DMS114 treated with DMSO at 0.1 percent for 48 hours (cell line): ENCODE results near the gene GSAP.

Source experiments
- DNase-seq: peaks from one replicate; lab custom pipeline; 2025; ENCODE audit not compliant: unreplicated experiment; lab: John Stamatoyannopoulos, UW

Gene GSAP

GRCh38 chr7:77329466-77330168 is 86.5 kb downstream of the GSAP start:
- no peak for DNase-seq

- no peak for DNase-seq
Observed at GRCh38 chr7:77328669-77329068, 87.5 kb downstream of the GSAP start.

- DNase-seq: no peak
Observed at GRCh38 chr7:77327932-77328628, 88.1 kb downstream of the GSAP start.

- no peak for DNase-seq
Observed at GRCh38 chr7:77327067-77327931, 88.8 kb downstream of the GSAP start.

GRCh38 chr7:77326131-77326530 is 90.0 kb downstream of the GSAP start:
- DNase-seq: no peak

- no peak for DNase-seq
Observed at GRCh38 chr7:77321300-77321699, 94.8 kb downstream of the GSAP start.

GRCh38 chr7:77320714-77321113 is 95.4 kb downstream of the GSAP start:
- no peak for DNase-seq

- no peak for DNase-seq
Observed at GRCh38 chr7:77320137-77320536, 96.0 kb downstream of the GSAP start.

GRCh38 chr7:77318019-77318418 is 98.1 kb downstream of the GSAP start:
- no peak for DNase-seq

GRCh38 chr7:77316219-77316978 is 99.8 kb downstream of the GSAP start:
- DNase-seq: no peak

- DNase-seq: no peak
Observed at GRCh38 chr7:77315182-77315591, 101.0 kb downstream of the GSAP start.

GRCh38 chr7:77313876-77314480 is 102.2 kb downstream of the GSAP start:
- no peak for DNase-seq

GRCh38 chr7:77313085-77313484 is 103.1 kb downstream of the GSAP start:
- DNase-seq: no peak

- no peak for DNase-seq
Observed at GRCh38 chr7:77310982-77311381, 105.2 kb downstream of the GSAP start.

GRCh38 chr7:77309714-77310220 is 106.4 kb downstream of the GSAP start:
- DNase-seq: no peak

- no peak for DNase-seq
Observed at GRCh38 chr7:77308792-77309191, 107.4 kb downstream of the GSAP start.

- DNase-seq: no peak
Observed at GRCh38 chr7:77306231-77307067, 109.7 kb downstream of the GSAP start.

- DNase-seq: no peak
Observed at GRCh38 chr7:77295549-77295948, 120.6 kb downstream of the GSAP start.

GRCh38 chr7:77293046-77293445 is 123.1 kb downstream of the GSAP start:
- no peak for DNase-seq

- no peak for DNase-seq
Observed at GRCh38 chr7:77290425-77290824, 125.7 kb downstream of the GSAP start.
